Endothelial cell of umbilical vein (primary cell): ENCODE results near the gene EN2. TPM values are rescaled to one million over a fixed set of nuclear protein-coding genes. Genes with fewer than 3 reads are reported as not detected.
A peak's percentile ranks its signal among the peaks of the same experiment; 100 is the strongest.

Source experiments
- BruUV-seq: library from RNA; stranded (reverse); fragments of 400-500 nt; replicated peaks from 2 replicates; lab custom pipeline; 2021; lab: Mats Ljungman, UMichigan
- CTCF ChIA-PET: fragments of 300-600, 350-600 bp; sonication (Branson Sonifier 250); formaldehyde crosslinking; loops from one replicate; lab custom pipeline; 2021; ENCODE audit warnings: antibody characterized with exemption, inconsistent platforms; lab: Charles Lee
- POLR2A ChIA-PET: fragments of 300-600, 350-600 bp; sonication (Branson Sonifier 250); formaldehyde crosslinking; loops from one replicate; lab custom pipeline; 2021; ENCODE audit warnings: antibody characterized with exemption, inconsistent platforms; lab: Charles Lee
- DNase-seq: peaks from one replicate; pipeline ENCODE4 v3.0.0-alpha.2; 2011; ENCODE audit warnings: low read depth, low spot score
- FAIRE-seq: peaks from 2 replicates; lab custom pipeline; 2011; peaks lifted over from hg19 to GRCh38; lab: Jason Lieb, UNC
- H2AFZ ChIP-seq: 2 replicates; pipeline ENCODE4 v1.6.0; 2012; ENCODE audit warnings: low read depth, low read length, control low read depth, inconsistent platforms
- H3K27ac ChIP-seq: 2 replicates; pipeline ENCODE4 v1.5.1; 2011; ENCODE audit warnings: low read depth, mild to moderate bottlenecking, control low read depth, low read length, moderate library complexity; ENCODE audit not compliant: insufficient read depth
- H3K27me3 ChIP-seq, 2 experiments: 2 replicates each; pipeline versions ENCODE4 v1.6.0 to v1.6.1; 2011; ENCODE audit warnings: low read length in 2 of 2, mixed read lengths in 1 of 2; ENCODE audit not compliant: control insufficient read depth in 2 of 2, insufficient read depth in 2 of 2
- H3K36me3 ChIP-seq, 2 experiments: 2 replicates in 1 of 2; 3 replicates in 1 of 2; pipeline ENCODE4 v1.5.1; 2011; ENCODE audit warnings: low read length in 2 of 2, mild to moderate bottlenecking in 1 of 2, moderate library complexity in 1 of 2; ENCODE audit not compliant: control insufficient read depth in 2 of 2, insufficient read depth in 2 of 2; ENCODE audit errors: extremely low read depth in 1 of 2
- H3K4me1 ChIP-seq: 3 replicates; pipeline ENCODE4 v1.5.1; 2011; ENCODE audit warnings: mild to moderate bottlenecking, low read length; ENCODE audit not compliant: control insufficient read depth, insufficient read depth; ENCODE audit errors: extremely low read depth
- H3K4me2 ChIP-seq: 2 replicates; pipeline ENCODE4 v1.6.1; 2011; ENCODE audit warnings: low read length, control low read depth, mixed read lengths; ENCODE audit not compliant: insufficient read depth
- H3K4me3 ChIP-seq, 3 experiments: fragments of 200-600 bp in 1 of 3; sonication (generic), shearing (Covaris generic) in 1 of 3; replicated peaks in 1 of 3; 2 replicates each; pipeline ENCODE4 v1.5.1; 2011 to 2016; ENCODE audit warnings: control low read depth in 3 of 3, low read length in 3 of 3, mild to moderate bottlenecking in 2 of 3, inconsistent platforms in 1 of 3, low read depth in 1 of 3, moderate library complexity in 1 of 3; ENCODE audit not compliant: insufficient read depth in 1 of 3
- H3K79me2 ChIP-seq: 2 replicates; pipeline ENCODE4 v1.6.0; 2012; ENCODE audit warnings: low read length, inconsistent platforms; ENCODE audit not compliant: control insufficient read depth, insufficient read depth
- H3K9ac ChIP-seq: replicated peaks from 2 replicates; pipeline ENCODE3; 2011; ENCODE audit warnings: low read length, control low read depth; ENCODE audit not compliant: insufficient read depth; ENCODE audit errors: extremely low read depth
- H3K9me1 ChIP-seq: replicated peaks from 3 replicates; pipeline ENCODE4 v1.6.0; 2011; ENCODE audit warnings: mild to moderate bottlenecking, low read length; ENCODE audit not compliant: control insufficient read depth, insufficient read depth; ENCODE audit errors: extremely low read depth
- H3K9me3 ChIP-seq: replicated peaks from 2 replicates; pipeline ENCODE4 v1.5.1; 2012; ENCODE audit warnings: low read length, inconsistent platforms; ENCODE audit not compliant: control insufficient read depth, insufficient read depth
- H4K20me1 ChIP-seq: replicated peaks from 2 replicates; pipeline ENCODE3; 2011; ENCODE audit warnings: mild to moderate bottlenecking, low read length; ENCODE audit not compliant: control insufficient read depth, insufficient read depth; ENCODE audit errors: extremely low read depth
- CTCF ChIP-seq, 2 donors: IDR thresholded peaks; 1 replicate in 1 of 2; 2 replicates in 1 of 2; pipeline ENCODE4 v1.5.1; 2011; ENCODE audit warnings: low read length in 2 of 2, mild to moderate bottlenecking in 2 of 2, moderate library complexity in 2 of 2, control low read depth in 1 of 2, inconsistent platforms in 1 of 2, low read depth in 1 of 2; ENCODE audit not compliant: insufficient read depth in 1 of 2; ENCODE audit errors: extremely low read depth in 1 of 2
- EZH2 ChIP-seq: IDR thresholded peaks from 2 replicates; pipeline ENCODE4 v1.6.1; 2012; ENCODE audit warnings: borderline replicate concordance, low read depth, mild to moderate bottlenecking, moderate library complexity, low read length, inconsistent platforms; ENCODE audit not compliant: severe bottlenecking
- FOS ChIP-seq: IDR thresholded peaks from 2 replicates; pipeline ENCODE4 v1.6.1; 2011; ENCODE audit warnings: mild to moderate bottlenecking, low read length, moderate library complexity, borderline replicate concordance; ENCODE audit not compliant: insufficient read depth
- GATA2 ChIP-seq: IDR thresholded peaks from 2 replicates; pipeline ENCODE4 v1.7.0; 2011; ENCODE audit warnings: low read depth, mild to moderate bottlenecking, moderate library complexity, mixed read lengths, low read length; ENCODE audit not compliant: insufficient read length, insufficient read depth
- JUN ChIP-seq: IDR thresholded peaks from 2 replicates; pipeline ENCODE4 v1.6.1; 2011; ENCODE audit warnings: borderline replicate concordance, low read depth; ENCODE audit not compliant: insufficient read length, insufficient read depth
- MYC ChIP-seq: IDR thresholded peaks from one replicate; pipeline ENCODE4 v1.6.1; 2011; ENCODE audit warnings: mild to moderate bottlenecking, low read depth, low read length
- POLR2A ChIP-seq: IDR thresholded peaks from 2 replicates; pipeline ENCODE4 v1.6.1; 2012; ENCODE audit warnings: low read depth, mild to moderate bottlenecking, control low read depth, low read length
- POLR2AphosphoS5 ChIP-seq: IDR thresholded peaks from 2 replicates; pipeline ENCODE4 v1.6.1; 2012; ENCODE audit warnings: low read depth, mild to moderate bottlenecking, control low read depth, low read length, moderate library complexity; ENCODE audit not compliant: insufficient read depth
- dilution Hi-C: fragments of 300-500 bp; cut with MboI; formaldehyde crosslinking; loops from one replicate; pipeline ENCODE4 v1.15.0; 2019; ENCODE audit warnings: low sequenced_read_pairs; ENCODE audit not compliant: extremely low pct_ligation_motif_present
- intact Hi-C: fragments of 100-400 bp; cut with micrococcal nuclease; formaldehyde crosslinking; loops from one replicate; pipeline ENCODE4 v1.10.0; 2022
- polyA plus RNA-seq, 4 experiments: library from polyadenylated mRNA; depleted of rRNA in 3 of 4; stranded (reverse) in 3 of 4; unstranded in 1 of 4; fragments of >200 nt; gene quantifications; 2 replicates each; pipeline versions ENCODE4 v1.2.1 to v1.2.3, GENCODE V29; 2011 to 2012; ENCODE audit warnings: missing spikeins in 1 of 4
- total RNA-seq: library from RNA; stranded (reverse); gene quantifications from 2 replicates; pipeline ENCODE4 v1.2.3, GENCODE V29; 2021
- TF ChIP-seq, protein P1 (sequence below): IDR thresholded peaks from 2 replicates; pipeline ENCODE4 v1.6.1; 2011; ENCODE audit not compliant: insufficient read depth, insufficient read length

EN2 gene
- total and polyA plus RNA-seq, 2 donors (not counting 3 experiments of a cell fraction or from before 2014, with no cell fraction given): not detected

DNA sequence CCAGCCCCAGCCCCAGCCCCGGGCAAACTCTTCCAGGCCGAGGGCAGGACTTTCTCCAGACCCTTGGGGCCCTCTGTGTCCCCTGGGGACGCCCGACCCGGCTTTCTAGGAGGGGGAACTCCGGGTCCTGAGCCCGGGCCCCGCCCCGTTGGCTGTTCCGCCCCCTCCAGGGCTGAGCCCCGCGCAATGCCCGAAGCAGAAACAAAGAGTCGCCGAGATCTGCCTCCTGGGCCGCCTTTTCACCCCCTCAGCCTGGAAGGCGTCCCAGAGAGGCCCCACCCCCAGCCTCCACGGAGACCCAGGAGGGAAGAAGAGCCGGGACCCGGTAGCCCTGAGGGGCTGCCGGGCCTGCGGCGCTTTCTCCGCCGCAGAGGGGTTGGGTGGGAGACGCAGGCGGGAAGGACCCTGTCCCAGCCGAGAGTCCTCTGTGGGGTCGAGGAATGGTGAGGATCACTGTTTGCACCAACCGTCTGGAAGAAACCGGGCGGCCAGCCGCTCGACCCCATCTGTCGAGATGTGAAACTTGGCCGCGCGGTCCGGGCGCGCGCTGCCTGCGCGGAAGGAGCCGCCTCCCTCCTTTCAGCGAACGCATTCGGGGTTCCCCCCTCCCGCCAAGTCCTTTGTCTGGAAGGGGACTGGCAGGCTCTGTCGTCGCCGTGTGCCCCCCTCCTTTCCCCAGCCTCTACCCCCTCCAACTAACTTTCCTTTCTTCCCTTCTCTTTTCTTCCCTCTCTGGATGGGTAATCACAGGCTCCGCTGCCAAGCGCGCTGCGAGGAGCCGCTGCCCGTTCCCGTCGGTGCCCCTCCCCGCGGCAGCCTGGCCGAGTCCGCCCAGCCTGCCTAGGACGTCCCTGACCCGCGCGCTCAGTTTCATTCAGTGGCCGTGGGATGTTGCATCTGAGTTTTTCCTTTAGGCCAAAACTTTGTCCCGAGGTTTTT is 10.2 kb downstream of the EN2 start:
- no peaks in the 10 kb centered on the region for H3K9me3 ChIP-seq
- H3K27ac ChIP-seq: no peak overlapping the region
- H3K27me3 ChIP-seq: peaks cover 85 to 100% of the 10 kb centered on the region in 2 experiments
- H2AFZ ChIP-seq: no peak overlapping the region
- no peak overlapping the region for H3K4me2 ChIP-seq
- TF ChIP-seq, protein P1, sequence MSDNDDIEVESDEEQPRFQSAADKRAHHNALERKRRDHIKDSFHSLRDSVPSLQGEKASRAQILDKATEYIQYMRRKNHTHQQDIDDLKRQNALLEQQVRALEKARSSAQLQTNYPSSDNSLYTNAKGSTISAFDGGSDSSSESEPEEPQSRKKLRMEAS: no peak
- peak; percentile 51 for TF ChIP-seq EZH2
- H3K4me1 ChIP-seq: no peaks in the 10 kb centered on the region
- H3K9me1 ChIP-seq: no peaks in the 10 kb centered on the region
- DNase-seq: no peak
- BruUV-seq: no TSS peak
- dilution Hi-C loops (no loop called here), intact Hi-C loops (no loop called here)
- ChIA-PET CTCF (no interaction called here), POLR2A (no interaction called here)
- H3K36me3 ChIP-seq: no peaks in the 10 kb centered on the region
- no peak for FAIRE-seq
- H3K4me3 ChIP-seq: no peak overlapping the region
- H3K9ac ChIP-seq: no peak overlapping the region
- no peaks in the 10 kb centered on the region for H3K79me2 ChIP-seq
- no peaks in the 10 kb centered on the region for H4K20me1 ChIP-seq

DNA sequence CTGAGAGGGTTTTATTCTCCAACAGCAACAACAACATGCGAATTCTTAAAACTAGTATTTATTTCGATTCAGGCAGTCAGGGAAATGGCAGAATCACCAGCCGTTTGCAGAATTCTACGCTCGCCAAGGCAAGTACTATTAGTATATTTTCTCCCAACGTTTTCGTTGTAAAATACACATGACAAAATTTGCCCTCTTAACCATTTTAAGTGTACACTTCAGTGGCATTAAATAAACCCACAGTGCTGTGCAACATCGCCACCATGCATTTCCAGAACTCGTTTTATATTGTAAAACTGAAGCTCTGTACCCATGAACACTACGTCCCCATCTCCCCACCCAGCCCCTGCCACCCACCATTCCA is 10.8 kb downstream of the EN2 start:
- CTCF ChIA-PET: no interaction called here
- FAIRE-seq (no peak), DNase-seq (no peak)
- H2AFZ ChIP-seq: no peak overlapping the region
- no peaks in the 10 kb centered on the region for H3K4me1 ChIP-seq
- H3K36me3 ChIP-seq: no peaks in the 10 kb centered on the region
- H4K20me1 ChIP-seq: no peaks in the 10 kb centered on the region
- H3K9me3 ChIP-seq: no peaks in the 10 kb centered on the region
- no peak overlapping the region for H3K9ac ChIP-seq
- POLR2A ChIA-PET: no interaction called here
- BruUV-seq: no TSS peak
- H3K79me2 ChIP-seq: no peaks in the 10 kb centered on the region
- dilution Hi-C loops: no loop called here
- H3K27me3 ChIP-seq: peaks cover 82 to 96% of the 10 kb centered on the region in 2 experiments
- no peaks in the 10 kb centered on the region for H3K9me1 ChIP-seq
- TF ChIP-seq POLR2A: no peak
- TF ChIP-seq FOS: no peak
- TF ChIP-seq MYC: no peak
- no peak for TF ChIP-seq JUN
- TF ChIP-seq, protein P1: no peak
- TF ChIP-seq CTCF (IDR thresholded peaks at IDR 0.05; ENCODE audit: extremely low read depth in 1 of 2, insufficient read depth in 1 of 2, low read depth in 1 of 2, low read length in 2 of 2): no peak
- no peak for TF ChIP-seq EZH2
- TF ChIP-seq POLR2AphosphoS5: no peak
- no peak for TF ChIP-seq GATA2
- H3K4me2 ChIP-seq: no peak overlapping the region
- no peak overlapping the region for H3K4me3 ChIP-seq
- intact Hi-C loops: no loop called here
- no peak overlapping the region for H3K27ac ChIP-seq
